OCI-LY3 (cell line): ENCODE results near the gene WNT6.

ENCODE experiments used
- EZH2phosphoT487 ChIP-seq: fragments of 200-600 bp; shearing (Covaris generic); IDR thresholded peaks from 2 replicates; pipeline ENCODE4 v1.6.1; 2018; ENCODE audit warnings: antibody characterized with exemption, mixed run types, low read depth
- TF ChIP-seq, protein P1 (sequence below): fragments of 200-600, 300-600 bp; sonication (generic); IDR thresholded peaks from 2 replicates; pipeline ENCODE4 v1.5.1; 2014; ENCODE audit warnings: antibody characterized with exemption, low read length, low read depth

DNA sequence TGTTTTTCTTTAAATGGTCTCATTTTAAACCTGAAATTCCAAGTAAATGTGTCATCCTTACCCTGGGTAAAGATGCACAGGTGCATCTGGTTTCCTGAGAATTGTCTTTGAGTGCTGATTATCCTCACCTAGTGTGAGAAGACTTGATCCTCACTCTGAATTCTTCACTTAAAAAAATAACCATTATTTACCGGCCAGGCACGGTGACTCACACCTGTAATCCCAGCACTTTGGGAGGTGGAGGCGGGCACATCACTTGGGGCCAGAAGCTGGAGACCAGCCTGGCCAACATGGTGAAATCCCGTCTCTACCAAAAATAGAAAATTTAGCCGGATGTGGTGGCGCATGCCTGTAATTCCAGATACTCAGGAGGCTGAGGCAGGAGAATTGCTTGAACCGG, 9.9 kb upstream of the WNT6 start:
- TF ChIP-seq, protein P1, sequence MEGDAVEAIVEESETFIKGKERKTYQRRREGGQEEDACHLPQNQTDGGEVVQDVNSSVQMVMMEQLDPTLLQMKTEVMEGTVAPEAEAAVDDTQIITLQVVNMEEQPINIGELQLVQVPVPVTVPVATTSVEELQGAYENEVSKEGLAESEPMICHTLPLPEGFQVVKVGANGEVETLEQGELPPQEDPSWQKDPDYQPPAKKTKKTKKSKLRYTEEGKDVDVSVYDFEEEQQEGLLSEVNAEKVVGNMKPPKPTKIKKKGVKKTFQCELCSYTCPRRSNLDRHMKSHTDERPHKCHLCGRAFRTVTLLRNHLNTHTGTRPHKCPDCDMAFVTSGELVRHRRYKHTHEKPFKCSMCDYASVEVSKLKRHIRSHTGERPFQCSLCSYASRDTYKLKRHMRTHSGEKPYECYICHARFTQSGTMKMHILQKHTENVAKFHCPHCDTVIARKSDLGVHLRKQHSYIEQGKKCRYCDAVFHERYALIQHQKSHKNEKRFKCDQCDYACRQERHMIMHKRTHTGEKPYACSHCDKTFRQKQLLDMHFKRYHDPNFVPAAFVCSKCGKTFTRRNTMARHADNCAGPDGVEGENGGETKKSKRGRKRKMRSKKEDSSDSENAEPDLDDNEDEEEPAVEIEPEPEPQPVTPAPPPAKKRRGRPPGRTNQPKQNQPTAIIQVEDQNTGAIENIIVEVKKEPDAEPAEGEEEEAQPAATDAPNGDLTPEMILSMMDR, result no peak
- no peak for TF ChIP-seq EZH2phosphoT487
